ENCODE data around the gene CCDC142. TPM values are rescaled to one million over a fixed set of nuclear protein-coding genes. Genes with fewer than 3 reads are reported as not detected.
A peak's percentile ranks its signal among the peaks of the same experiment; 100 is the strongest.

Gene CCDC142
- total RNA-seq, 2 donors from 2014 or later, result 28.0 to 28.3 TPM

GRCh38 chr2:74439373-74439772, 43.4 kb downstream of the CCDC142 start:
- no peak for DNase-seq (ENCODE audit: low spot score)
- peak overlapping the region; percentile 90 to 91 for H3K27ac ChIP-seq
- 8% methylated on average over 3 of the region's 3 CpGs for WGBS
- peaks cover 6% of the 10 kb centered on the region for H3K4me1 ChIP-seq (replicated peaks)
- H3K27me3 ChIP-seq (replicated peaks; ENCODE audit: insufficient read depth), result no peaks in the 10 kb centered on the region
- intact Hi-C loops (cut with DNase I), result no loop called here
- H3K4me3 ChIP-seq, result peak overlapping the region; percentile 38 to 46
- H3K9me3 ChIP-seq, result no peaks in the 10 kb centered on the region
- H3K36me3 ChIP-seq, result no peaks in the 10 kb centered on the region
- no peak for TF ChIP-seq CTCF (IDR thresholded peaks at IDR 0.05)
- TF ChIP-seq POLR2A (IDR thresholded peaks at IDR 0.05), result no peak
- TF ChIP-seq POLR2AphosphoS5 (IDR thresholded peaks at IDR 0.05), result no peak

- WGBS, result 88% methylated on average over 1 of the region's 1 CpG
- peaks cover 6% of the 10 kb centered on the region for H3K4me1 ChIP-seq (replicated peaks)
- intact Hi-C loops (cut with DNase I), result no loop called here
- DNase-seq (ENCODE audit: low spot score), result no peak
- no peak overlapping the region for H3K4me3 ChIP-seq
- no peak for TF ChIP-seq CTCF (IDR thresholded peaks at IDR 0.05)
- TF ChIP-seq POLR2AphosphoS5 (IDR thresholded peaks at IDR 0.05), result no peak
- no peak for TF ChIP-seq POLR2A (IDR thresholded peaks at IDR 0.05)
- H3K9me3 ChIP-seq, result no peaks in the 10 kb centered on the region
- H3K36me3 ChIP-seq, result no peaks in the 10 kb centered on the region
- H3K27ac ChIP-seq, result no peak overlapping the region
- H3K27me3 ChIP-seq (replicated peaks; ENCODE audit: insufficient read depth), result no peaks in the 10 kb centered on the region
Measured at GRCh38 chr2:74438248-74438647, 44.5 kb downstream of the CCDC142 start.

- 67% methylated on average over 6 of the region's 6 CpGs for WGBS
- no peaks in the 10 kb centered on the region for H3K27me3 ChIP-seq (replicated peaks; ENCODE audit: insufficient read depth)
- H3K27ac ChIP-seq, result no peak overlapping the region
- H3K4me3 ChIP-seq, result no peak overlapping the region
- H3K36me3 ChIP-seq, result no peaks in the 10 kb centered on the region
- TF ChIP-seq POLR2AphosphoS5 (IDR thresholded peaks at IDR 0.05) (no peak), CTCF (IDR thresholded peaks at IDR 0.05) (no peak), POLR2A (IDR thresholded peaks at IDR 0.05) (no peak)
- H3K9me3 ChIP-seq, result no peaks in the 10 kb centered on the region
- no peak for DNase-seq (ENCODE audit: low spot score)
- intact Hi-C loops (cut with DNase I), result no loop called here
- H3K4me1 ChIP-seq (replicated peaks), result peaks cover 6% of the 10 kb centered on the region
Measured at GRCh38 chr2:74436848-74437695, 45.7 kb downstream of the CCDC142 start.

- H3K4me3 ChIP-seq, result no peak overlapping the region
- 63% methylated on average over 43 of the region's 43 CpGs for WGBS
- no peak overlapping the region for H3K27ac ChIP-seq
- H3K4me1 ChIP-seq (replicated peaks), result peaks cover 6% of the 10 kb centered on the region
- DNase-seq (ENCODE audit: low spot score), result no peak
- no peaks in the 10 kb centered on the region for H3K27me3 ChIP-seq (replicated peaks; ENCODE audit: insufficient read depth)
- TF ChIP-seq CTCF (IDR thresholded peaks at IDR 0.05) (no peak), POLR2A (IDR thresholded peaks at IDR 0.05) (no peak), POLR2AphosphoS5 (IDR thresholded peaks at IDR 0.05) (no peak)
- H3K9me3 ChIP-seq, result no peaks in the 10 kb centered on the region
- intact Hi-C loops (cut with DNase I), result no loop called here
- no peaks in the 10 kb centered on the region for H3K36me3 ChIP-seq
Measured at GRCh38 chr2:74436111-74436805, 46.5 kb downstream of the CCDC142 start.

Measured in prostate gland (tissue), 2 donors.